Cardiac septum (tissue), 1 donor: ENCODE data around the gene CLIC3. TPM values are rescaled to one million over a fixed set of nuclear protein-coding genes. Genes with fewer than 3 reads are reported as not detected.
A peak's percentile ranks its signal among the peaks of the same experiment; 100 is the strongest.
"Not testable (repeated sequence)": the region's sequence is repeated elsewhere in the genome, so short reads cannot be mapped to it uniquely, and the experiment has no call there.

Experiments
- DNase-seq: peaks from one replicate; pipeline ENCODE4 v3.0.0-alpha.2; 2020; ENCODE audit warnings: low spot score
- intact Hi-C: fragments of 100-400 bp; cut with DNase I; formaldehyde crosslinking; loops from one replicate; pipeline ENCODE4 v1.14.0; 2022
- long read RNA-seq: library from polyadenylated mRNA; unstranded; transcript quantifications from one replicate; pipeline ENCODE4 v2.0.0, GENCODE V29; 2021
- total RNA-seq: library from RNA; stranded (reverse); fragmentation: NEBNext Ultra II Directional; extraction: Animal tissue kit (Norgen Biotek cat#: 25700); gene quantifications from one replicate; pipeline ENCODE4 v1.2.1, GENCODE V29; 2021
- donor health status: DM: no; HTN: no; CAD: no.

The CLIC3 gene
- 12.9 TPM for total RNA-seq
- long read RNA-seq, transcript CLIC3-203 (6 exons, 1,017 nt), result major isoform, 9 of 14 reads
- long read RNA-seq, partial matches to known transcripts, result 5 of 14 reads
- long read RNA-seq, other reads (novel, unspliced or antisense), result 0 of 14 reads

- DNase-seq, result no peak
- intact Hi-C loops, result no loop called here
These were observed at the start of gene CLIC3 for GRCh38 chr9:136996361-136997292. Gene CLIC3 (minus strand): TSS chr9:136996568. CDS start chr9:136996543, 25 bp downstream.

- intact Hi-C loops, result loop anchor here (2.0 kb wide), 1 partner anchor 23 kb away; no protein-coding TSS in a partner anchor
- no peak for DNase-seq
These were observed 49.1 kb upstream of the CLIC3 start for GRCh38 chr9:137045294-137046087.

- intact Hi-C loops, result no loop called here
- no peak for DNase-seq
These were observed 48.3 kb upstream of the CLIC3 start for GRCh38 chr9:137044502-137045177.

- intact Hi-C loops, result no loop called here
- DNase-seq, result no peak
These were observed 47.7 kb upstream of the CLIC3 start for GRCh38 chr9:137044037-137044436.

- DNase-seq, result no peak
- intact Hi-C loops, result no loop called here
These were observed 46.7 kb upstream of the CLIC3 start for GRCh38 chr9:137042751-137043727.

- DNase-seq, result no peak
- intact Hi-C loops, result no loop called here
These were observed 44.8 kb upstream of the CLIC3 start for GRCh38 chr9:137041124-137041523.

GRCh38 chr9:137040568-137040967, 44.2 kb upstream of the CLIC3 start:
- intact Hi-C loops, result no loop called here
- no peak for DNase-seq

- DNase-seq, result no peak
- intact Hi-C loops, result no loop called here
These were observed 43.4 kb upstream of the CLIC3 start for GRCh38 chr9:137039611-137040366.

GRCh38 chr9:137038916-137039315, 42.5 kb upstream of the CLIC3 start:
- DNase-seq, result no peak
- intact Hi-C loops, result no loop called here

GRCh38 chr9:137037483-137037882, 41.1 kb upstream of the CLIC3 start:
- intact Hi-C loops, result no loop called here
- no peak for DNase-seq

GRCh38 chr9:137037035-137037434, 40.7 kb upstream of the CLIC3 start:
- intact Hi-C loops, result no loop called here
- DNase-seq, result no peak

GRCh38 chr9:137035937-137036336, 39.6 kb upstream of the CLIC3 start:
- no peak for DNase-seq
- intact Hi-C loops, result loop anchor here (2.0 kb wide), 1 partner anchor 87 kb away; no protein-coding TSS in a partner anchor

- intact Hi-C loops, result loop anchor here (2.0 kb wide), 1 partner anchor 87 kb away; no protein-coding TSS in a partner anchor
These were observed 39.1 kb upstream of the CLIC3 start for GRCh38 chr9:137035507-137035834.

GRCh38 chr9:137034709-137035506, 38.5 kb upstream of the CLIC3 start:
- DNase-seq, result peak; percentile 93
- intact Hi-C loops, result loop anchor here (2.0 kb wide), 1 partner anchor 86 kb away; no protein-coding TSS in a partner anchor

More at GRCh38 chr9:137035507-137035834, 39.1 kb upstream of the CLIC3 start:
- DNase-seq, result no peak

- intact Hi-C loops, result loop anchor here (2.0 kb wide), 1 partner anchor 85 kb away; no protein-coding TSS in a partner anchor
These were observed 37.8 kb upstream of the CLIC3 start for GRCh38 chr9:137034039-137034708.

GRCh38 chr9:137033481-137033880, 37.1 kb upstream of the CLIC3 start:
- intact Hi-C loops, DNase-seq: not testable (repeated sequence)

More at GRCh38 chr9:137034039-137034708, 37.8 kb upstream of the CLIC3 start:
- DNase-seq, result no peak
